Measurements from ENCODE around the gene COL4A2. TPM values are rescaled to one million over a fixed set of nuclear protein-coding genes. Genes with fewer than 3 reads are reported as not detected.

The COL4A2 gene
- total RNA-seq, 1 donor from 2014 or later = 159 TPM

DNA sequence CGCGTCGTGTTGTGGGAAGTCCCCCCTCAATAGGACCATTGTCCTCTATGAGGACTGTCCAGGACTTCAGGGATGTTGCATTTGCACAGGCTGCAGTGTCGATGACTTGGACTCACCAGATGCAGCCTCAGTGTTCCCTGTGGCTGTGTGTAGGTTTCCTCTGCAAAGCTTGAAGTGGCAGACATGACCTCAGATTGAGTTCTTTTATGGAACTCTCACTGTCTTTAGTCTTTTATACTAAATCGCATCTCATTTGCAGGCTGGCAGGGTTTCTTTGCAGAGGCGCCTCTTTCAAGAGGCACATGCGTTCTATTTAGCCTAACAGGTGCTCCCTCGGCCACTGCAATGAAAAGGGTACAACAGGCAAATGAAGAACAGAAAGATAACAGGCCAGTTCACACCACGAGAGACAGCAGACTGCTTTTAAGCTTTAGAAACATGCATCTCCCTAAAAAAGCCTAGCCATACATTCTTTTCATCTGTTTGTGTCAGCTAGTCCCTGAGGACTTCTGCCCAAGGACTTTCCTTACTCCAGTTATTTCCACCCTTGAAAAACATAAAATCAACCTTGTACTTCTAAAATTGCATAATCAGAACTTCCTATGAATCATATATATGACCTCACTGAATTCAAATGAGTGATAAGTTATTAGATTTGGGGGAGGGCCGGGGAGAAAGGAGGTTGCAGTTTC lies 136.0 kb downstream of the COL4A2 start:
- Mint-ChIP-seq H3K36me3 (ENCODE audit: low read depth) (peaks cover 15% of the 10 kb centered on the region), H3K9me3 (no peaks in the 10 kb centered on the region), H3K4me3 (no peak overlapping the region), H3K27ac (ENCODE audit: unreplicated experiment) (no peak overlapping the region), H3K4me1 (peaks cover 21% of the 10 kb centered on the region), H3K27me3 (ENCODE audit: low read depth) (no peaks in the 10 kb centered on the region)
- DNase-seq (ENCODE audit: low read depth, low spot score) = peak; percentile 7
- TF ChIP-seq, protein P1, sequence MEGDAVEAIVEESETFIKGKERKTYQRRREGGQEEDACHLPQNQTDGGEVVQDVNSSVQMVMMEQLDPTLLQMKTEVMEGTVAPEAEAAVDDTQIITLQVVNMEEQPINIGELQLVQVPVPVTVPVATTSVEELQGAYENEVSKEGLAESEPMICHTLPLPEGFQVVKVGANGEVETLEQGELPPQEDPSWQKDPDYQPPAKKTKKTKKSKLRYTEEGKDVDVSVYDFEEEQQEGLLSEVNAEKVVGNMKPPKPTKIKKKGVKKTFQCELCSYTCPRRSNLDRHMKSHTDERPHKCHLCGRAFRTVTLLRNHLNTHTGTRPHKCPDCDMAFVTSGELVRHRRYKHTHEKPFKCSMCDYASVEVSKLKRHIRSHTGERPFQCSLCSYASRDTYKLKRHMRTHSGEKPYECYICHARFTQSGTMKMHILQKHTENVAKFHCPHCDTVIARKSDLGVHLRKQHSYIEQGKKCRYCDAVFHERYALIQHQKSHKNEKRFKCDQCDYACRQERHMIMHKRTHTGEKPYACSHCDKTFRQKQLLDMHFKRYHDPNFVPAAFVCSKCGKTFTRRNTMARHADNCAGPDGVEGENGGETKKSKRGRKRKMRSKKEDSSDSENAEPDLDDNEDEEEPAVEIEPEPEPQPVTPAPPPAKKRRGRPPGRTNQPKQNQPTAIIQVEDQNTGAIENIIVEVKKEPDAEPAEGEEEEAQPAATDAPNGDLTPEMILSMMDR (conservative IDR thresholded peaks at IDR 0.05) = no peak

DNA sequence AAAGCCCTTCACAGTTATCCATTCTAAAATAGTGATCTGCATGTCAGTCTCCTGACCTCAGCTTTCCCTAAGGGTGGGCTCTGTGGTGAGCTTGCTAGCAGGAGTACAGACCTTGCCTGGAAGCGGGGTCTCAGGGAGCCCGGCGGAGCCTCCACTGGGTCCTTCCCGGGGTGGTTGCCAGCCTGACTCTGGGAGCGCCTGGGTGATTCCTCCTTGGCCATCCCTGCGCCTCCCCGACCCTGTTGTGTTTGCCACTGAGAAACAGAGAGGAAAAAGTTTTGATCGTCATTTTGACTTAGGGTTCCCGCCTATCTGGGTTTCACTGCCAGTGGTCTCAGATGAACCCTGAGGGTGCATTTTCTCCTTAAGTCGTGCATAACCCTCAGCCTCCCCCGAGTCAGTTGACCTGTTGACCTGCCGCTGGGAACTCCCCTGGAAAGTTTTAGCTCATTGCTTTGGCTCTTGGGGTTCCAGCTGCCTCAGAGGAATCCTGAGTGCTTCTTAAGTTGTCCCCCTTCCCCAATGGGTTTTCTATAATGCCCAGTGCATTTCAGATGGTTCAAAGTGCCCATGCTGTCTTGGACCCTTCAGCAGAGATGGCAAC lies 136.6 kb downstream of the COL4A2 start:
- Mint-ChIP-seq H3K9me3 (no peaks in the 10 kb centered on the region), H3K27ac (ENCODE audit: unreplicated experiment) (no peak overlapping the region), H3K27me3 (ENCODE audit: low read depth) (no peaks in the 10 kb centered on the region), H3K4me3 (no peak overlapping the region), H3K36me3 (ENCODE audit: low read depth) (peaks cover 17% of the 10 kb centered on the region), H3K4me1 (peaks cover 21% of the 10 kb centered on the region)
- TF ChIP-seq, protein P1 (conservative IDR thresholded peaks at IDR 0.05) = no peak
- DNase-seq (ENCODE audit: low read depth, low spot score) = no peak

DNA sequence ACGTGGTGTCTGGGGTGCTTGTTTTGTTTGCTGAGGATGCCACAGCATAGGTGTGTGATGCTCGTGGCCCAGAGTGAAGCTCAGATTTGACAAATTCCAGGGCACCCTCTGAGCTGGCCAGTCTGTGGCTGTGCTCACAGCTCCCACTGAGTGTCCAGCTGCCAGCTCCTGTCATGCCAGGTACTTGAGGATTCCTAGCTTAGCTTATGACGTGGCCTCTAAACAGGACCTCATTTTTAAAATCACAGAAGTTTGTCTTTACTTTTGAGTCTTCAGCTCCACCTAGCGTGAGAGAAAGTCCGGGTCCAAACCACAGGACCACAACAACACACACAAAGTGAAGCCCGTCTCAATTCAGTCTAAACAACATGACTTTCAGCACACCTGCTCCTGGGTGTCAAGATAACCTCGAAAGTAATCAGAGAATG lies 137.2 kb downstream of the COL4A2 start:
- Mint-ChIP-seq H3K4me1 (peaks cover 21% of the 10 kb centered on the region), H3K27ac (ENCODE audit: unreplicated experiment) (no peak overlapping the region), H3K4me3 (no peak overlapping the region), H3K9me3 (no peaks in the 10 kb centered on the region), H3K36me3 (ENCODE audit: low read depth) (peaks cover 17% of the 10 kb centered on the region), H3K27me3 (ENCODE audit: low read depth) (no peaks in the 10 kb centered on the region)
- DNase-seq (ENCODE audit: low read depth, low spot score) = no peak
- TF ChIP-seq, protein P1 (conservative IDR thresholded peaks at IDR 0.05) = no peak

DNA sequence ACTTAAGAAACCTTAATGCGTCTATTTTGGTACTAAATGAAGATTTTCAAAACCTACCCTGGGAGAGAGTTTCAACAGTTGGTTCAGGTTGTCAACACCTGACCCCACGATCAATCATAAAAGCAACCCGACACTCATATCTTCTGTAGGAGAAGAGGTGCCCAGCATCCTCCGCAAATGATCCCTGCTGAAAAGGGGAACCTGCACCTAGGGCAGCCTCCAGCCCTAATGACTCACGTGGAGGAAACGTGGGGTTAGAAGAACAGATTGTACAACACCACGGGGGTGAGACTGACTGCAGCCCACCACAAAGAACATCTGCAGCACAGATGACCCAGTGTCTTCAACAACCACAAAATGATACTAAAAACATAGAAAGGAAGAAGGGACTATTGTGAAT lies 138.1 kb downstream of the COL4A2 start:
- H3K27me3 Mint-ChIP-seq (ENCODE audit: low read depth) = no peaks in the 10 kb centered on the region
- peaks cover 11% of the 10 kb centered on the region for H3K36me3 Mint-ChIP-seq (ENCODE audit: low read depth)
- TF ChIP-seq, protein P1 (conservative IDR thresholded peaks at IDR 0.05) = no peak
- no peak overlapping the region for H3K4me3 Mint-ChIP-seq
- peaks cover 21% of the 10 kb centered on the region for H3K4me1 Mint-ChIP-seq
- no peak overlapping the region for H3K27ac Mint-ChIP-seq (ENCODE audit: unreplicated experiment)
- DNase-seq (ENCODE audit: low read depth, low spot score) = no peak
- no peaks in the 10 kb centered on the region for H3K9me3 Mint-ChIP-seq

DNA sequence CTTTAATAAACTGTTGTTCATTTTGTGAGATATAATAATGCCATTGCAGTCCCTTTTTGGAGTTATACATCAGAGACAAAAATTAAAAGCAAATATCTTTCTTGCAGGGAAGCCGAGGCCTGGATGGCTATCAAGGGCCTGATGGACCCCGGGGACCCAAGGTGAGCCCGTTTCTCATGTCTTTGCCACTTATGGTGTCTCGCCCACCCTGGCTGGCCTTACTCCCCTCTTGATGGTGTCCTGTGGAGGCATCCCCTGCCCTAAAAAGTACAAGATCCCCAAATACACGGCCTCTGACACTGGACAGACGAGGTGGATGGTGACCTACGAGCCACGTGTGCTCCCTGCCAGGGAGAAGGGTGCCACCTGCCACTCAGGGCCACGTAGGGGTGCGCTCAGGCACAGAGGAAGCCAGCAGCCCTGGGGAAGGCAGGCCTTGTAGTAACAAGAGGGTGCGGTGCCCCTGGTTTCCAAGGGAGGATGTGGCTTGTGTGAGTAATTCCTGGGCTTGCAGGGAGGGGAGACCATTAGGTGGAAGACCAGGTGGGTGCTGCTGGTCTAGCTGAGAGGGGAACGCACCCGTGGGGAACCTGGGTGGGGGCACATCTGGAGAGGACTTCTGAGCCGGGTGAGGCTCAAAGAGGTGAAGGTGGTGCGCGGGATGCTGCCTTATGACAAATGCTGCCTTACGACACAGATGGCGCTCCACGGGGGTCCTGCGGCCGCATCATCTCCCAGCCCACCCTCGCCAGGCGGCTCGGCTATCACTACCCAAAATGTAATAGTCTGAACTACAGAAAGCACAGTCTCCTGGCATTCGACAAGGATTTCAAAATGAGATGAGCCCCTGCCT lies 138.9 kb downstream of the COL4A2 start:
- TF ChIP-seq, protein P1 (conservative IDR thresholded peaks at IDR 0.05) = no peak
- Mint-ChIP-seq H3K27me3 (ENCODE audit: low read depth) (no peaks in the 10 kb centered on the region), H3K4me1 (peaks cover 21% of the 10 kb centered on the region), H3K9me3 (no peaks in the 10 kb centered on the region), H3K36me3 (ENCODE audit: low read depth) (peaks cover 10% of the 10 kb centered on the region), H3K4me3 (no peak overlapping the region), H3K27ac (ENCODE audit: unreplicated experiment) (no peak overlapping the region)
- DNase-seq (ENCODE audit: low read depth, low spot score) = no peak

All from neural crest cell (in vitro differentiated cells).